ENCODE measurements around the gene PLCB1. TPM values are rescaled to one million over a fixed set of nuclear protein-coding genes. Genes with fewer than 3 reads are reported as not detected.

Gene PLCB1
- total RNA-seq, 1 donor from 2014 or later: 10.7 TPM

- no peak overlapping the region for H3K27ac Mint-ChIP-seq (ENCODE audit: unreplicated experiment)
- peaks cover 27% of the 10 kb centered on the region for H3K4me1 Mint-ChIP-seq (ENCODE audit: low read depth, unreplicated experiment)
These were observed 77.0 kb downstream of the PLCB1 start for GRCh38 chr20:8209061-8209460.

GRCh38 chr20:8210749-8211148, 78.7 kb downstream of the PLCB1 start:
- Mint-ChIP-seq H3K36me3 (ENCODE audit: low read depth, unreplicated experiment) (no peaks in the 10 kb centered on the region), H3K27ac (ENCODE audit: unreplicated experiment) (no peak overlapping the region), H3K9me3 (ENCODE audit: unreplicated experiment) (no peaks in the 10 kb centered on the region), H3K4me1 (ENCODE audit: low read depth, unreplicated experiment) (peaks cover 25% of the 10 kb centered on the region), H3K27me3 (ENCODE audit: low read depth, unreplicated experiment) (no peaks in the 10 kb centered on the region), H3K4me3 (ENCODE audit: unreplicated experiment) (no peak overlapping the region)
- FAIRE-seq: no peak
- no peaks in the 10 kb centered on the region for H3K79me2 ChIP-seq (ENCODE audit: insufficient read depth, low read length)
- H2AFZ ChIP-seq (ENCODE audit: low read depth, low read length): no peak overlapping the region
- no peak overlapping the region for H3K4me2 ChIP-seq (ENCODE audit: low read length)
- no peaks in the 10 kb centered on the region for H4K20me1 ChIP-seq (ENCODE audit: insufficient read depth, low read length)
- no peak overlapping the region for H3K9ac ChIP-seq (ENCODE audit: low read length)
- TF ChIP-seq EZH2 (IDR thresholded peaks at IDR 0.05; ENCODE audit: insufficient read depth, low read length) (no peak), CTCF (IDR thresholded peaks at IDR 0.05; ENCODE audit: insufficient read depth, low read depth, low read length) (no peak)
- no peaks in the 10 kb centered on the region for H3K27me3 ChIP-seq (ENCODE audit: insufficient read depth, low read length)
- no peak overlapping the region for H3K4me3 ChIP-seq (ENCODE audit: insufficient read depth, low read depth, low read length)
- H3K9me3 ChIP-seq (ENCODE audit: insufficient read depth, low read depth, low read length): no peaks in the 10 kb centered on the region
- no peak for DNase-seq (ENCODE audit: low read depth)
- H3K4me1 ChIP-seq (ENCODE audit: insufficient read depth, low read length): peaks cover 3% of the 10 kb centered on the region
- no peaks in the 10 kb centered on the region for H3K36me3 ChIP-seq (ENCODE audit: insufficient read depth, low read length)
- H3K27ac ChIP-seq (ENCODE audit: low read depth, low read length): no peak overlapping the region

More at GRCh38 chr20:8209061-8209460, 77.0 kb downstream of the PLCB1 start:
- H3K9me3 ChIP-seq (ENCODE audit: insufficient read depth, low read depth, low read length): no peaks in the 10 kb centered on the region
- Mint-ChIP-seq H3K36me3 (ENCODE audit: low read depth, unreplicated experiment) (no peaks in the 10 kb centered on the region), H3K9me3 (ENCODE audit: unreplicated experiment) (no peaks in the 10 kb centered on the region), H3K27me3 (ENCODE audit: low read depth, unreplicated experiment) (no peaks in the 10 kb centered on the region), H3K4me3 (ENCODE audit: unreplicated experiment) (no peak overlapping the region)
- H3K4me2 ChIP-seq (ENCODE audit: low read length): no peak overlapping the region
- peak; percentile 23 for FAIRE-seq
- H3K27ac ChIP-seq (ENCODE audit: low read depth, low read length): no peak overlapping the region
- H2AFZ ChIP-seq (ENCODE audit: low read depth, low read length): no peak overlapping the region
- H4K20me1 ChIP-seq (ENCODE audit: insufficient read depth, low read length): no peaks in the 10 kb centered on the region
- H3K9ac ChIP-seq (ENCODE audit: low read length): no peak overlapping the region
- H3K4me1 ChIP-seq (ENCODE audit: insufficient read depth, low read length): peaks cover 3% of the 10 kb centered on the region
- H3K4me3 ChIP-seq (ENCODE audit: insufficient read depth, low read depth, low read length): no peak overlapping the region
- H3K79me2 ChIP-seq (ENCODE audit: insufficient read depth, low read length): no peaks in the 10 kb centered on the region
- peak; percentile 70 for DNase-seq (ENCODE audit: low read depth)
- H3K36me3 ChIP-seq (ENCODE audit: insufficient read depth, low read length): no peaks in the 10 kb centered on the region
- no peak for TF ChIP-seq CTCF (IDR thresholded peaks at IDR 0.05; ENCODE audit: insufficient read depth, low read depth, low read length)
- TF ChIP-seq EZH2 (IDR thresholded peaks at IDR 0.05; ENCODE audit: insufficient read depth, low read length): no peak
- no peaks in the 10 kb centered on the region for H3K27me3 ChIP-seq (ENCODE audit: insufficient read depth, low read length)

GRCh38 chr20:8212286-8212685, 80.2 kb downstream of the PLCB1 start:
- Histone ChIP-seq H2AFZ (ENCODE audit: low read depth, low read length) (no peak overlapping the region), H3K27ac (ENCODE audit: low read depth, low read length) (no peak overlapping the region), H3K27me3 (ENCODE audit: insufficient read depth, low read length) (no peaks in the 10 kb centered on the region), H3K4me1 (ENCODE audit: insufficient read depth, low read length) (peaks cover 3% of the 10 kb centered on the region), H3K9me3 (ENCODE audit: insufficient read depth, low read depth, low read length) (no peaks in the 10 kb centered on the region), H3K36me3 (ENCODE audit: insufficient read depth, low read length) (no peaks in the 10 kb centered on the region), H3K79me2 (ENCODE audit: insufficient read depth, low read length) (no peaks in the 10 kb centered on the region), H3K9ac (ENCODE audit: low read length) (no peak overlapping the region), H3K4me2 (ENCODE audit: low read length) (no peak overlapping the region), H4K20me1 (ENCODE audit: insufficient read depth, low read length) (no peaks in the 10 kb centered on the region), H3K4me3 (ENCODE audit: insufficient read depth, low read depth, low read length) (no peak overlapping the region)
- no peak for DNase-seq (ENCODE audit: low read depth)
- H3K36me3 Mint-ChIP-seq (ENCODE audit: low read depth, unreplicated experiment): no peaks in the 10 kb centered on the region
- peaks cover 21% of the 10 kb centered on the region for H3K4me1 Mint-ChIP-seq (ENCODE audit: low read depth, unreplicated experiment)
- TF ChIP-seq EZH2 (IDR thresholded peaks at IDR 0.05; ENCODE audit: insufficient read depth, low read length): no peak
- TF ChIP-seq CTCF (IDR thresholded peaks at IDR 0.05; ENCODE audit: insufficient read depth, low read depth, low read length): no peak
- peaks cover 2% of the 10 kb centered on the region for H3K9me3 Mint-ChIP-seq (ENCODE audit: unreplicated experiment)
- H3K27ac Mint-ChIP-seq (ENCODE audit: unreplicated experiment): no peak overlapping the region
- FAIRE-seq: no peak
- H3K27me3 Mint-ChIP-seq (ENCODE audit: low read depth, unreplicated experiment): no peaks in the 10 kb centered on the region
- H3K4me3 Mint-ChIP-seq (ENCODE audit: unreplicated experiment): no peak overlapping the region

Measured in astrocyte (in vitro differentiated cells and primary cell).